Neural cell (in vitro differentiated cells): ENCODE measurements around the gene EPB41L2. TPM values are rescaled to one million over a fixed set of nuclear protein-coding genes. Genes with fewer than 3 reads are reported as not detected.

ENCODE experiments used
- H2AFZ ChIP-seq: fragments of 200-600, 300-800 bp; sonication (generic), shearing (Covaris generic); 2 replicates; pipeline ENCODE4 v1.6.0; 2014; ENCODE audit warnings: low read depth, mild to moderate bottlenecking, antibody characterized with exemption, low read length, moderate library complexity
- H3F3A ChIP-seq: fragments of 200-600 bp; shearing (Covaris generic); 2 replicates; pipeline ENCODE4 v1.6.1; 2016; ENCODE audit warnings: mild to moderate bottlenecking, moderate library complexity, mixed read lengths, antibody characterized with exemption, low read length; ENCODE audit not compliant: insufficient read depth, poor library complexity, severe bottlenecking
- H3K27ac ChIP-seq: fragments of 200-600, 300-800 bp; sonication (generic), shearing (Covaris generic); 2 replicates; pipeline ENCODE4 v1.5.1; 2014; ENCODE audit warnings: mild to moderate bottlenecking, low read length, moderate library complexity
- H3K27me3 ChIP-seq: fragments of 300-800, 200-600 bp; sonication (generic), shearing (Covaris generic); 2 replicates; pipeline ENCODE4 v1.6.0; 2014; ENCODE audit warnings: mild to moderate bottlenecking, low read depth, low read length, moderate library complexity; ENCODE audit not compliant: insufficient read depth
- H3K36me3 ChIP-seq: fragments of 300-800, 200-600 bp; sonication (generic), shearing (Covaris generic); 2 replicates; pipeline ENCODE4 v1.5.1; 2014; ENCODE audit warnings: mild to moderate bottlenecking, antibody characterized with exemption, low read length, moderate library complexity; ENCODE audit not compliant: insufficient read depth
- H3K4me2 ChIP-seq: fragments of 300-800, 200-600 bp; sonication (generic), shearing (Covaris generic); 2 replicates; pipeline ENCODE4 v1.6.0; 2014; ENCODE audit warnings: mild to moderate bottlenecking, low read length
- H3K4me3 ChIP-seq: fragments of 300-800, 200-600 bp; sonication (generic), shearing (Covaris generic); 2 replicates; pipeline ENCODE4 v1.5.1; 2014; ENCODE audit warnings: mild to moderate bottlenecking, low read length, moderate library complexity
- H3K79me2 ChIP-seq: fragments of 200-600 bp; shearing (Covaris generic); replicated peaks from 2 replicates; pipeline ENCODE4 v1.6.0; 2014; ENCODE audit warnings: mild to moderate bottlenecking, low read length, moderate library complexity; ENCODE audit not compliant: insufficient read depth
- H3K9ac ChIP-seq: fragments of 300-800, 200-600 bp; sonication (generic), shearing (Covaris generic); 2 replicates; pipeline ENCODE4 v1.6.1; 2016; ENCODE audit warnings: mild to moderate bottlenecking, low read length, mixed read lengths
- H3K9me2 ChIP-seq: fragments of 200-600 bp; shearing (Covaris generic); 2 replicates; pipeline ENCODE4 v1.6.1; 2016; ENCODE audit warnings: mild to moderate bottlenecking, low read length, mixed read lengths; ENCODE audit not compliant: insufficient read depth
- H3K9me3 ChIP-seq: fragments of 200-600, 300-800 bp; sonication (generic), shearing (Covaris generic); 2 replicates; pipeline ENCODE4 v1.6.1; 2016; ENCODE audit warnings: mild to moderate bottlenecking, mixed run types, low read length, moderate library complexity, mixed read lengths
- H4K20me1 ChIP-seq: fragments of 200-600 bp; shearing (Covaris generic); 2 replicates; pipeline ENCODE4 v1.6.1; 2016; ENCODE audit warnings: mild to moderate bottlenecking, mixed run types; ENCODE audit not compliant: insufficient read depth
- EP300 ChIP-seq: fragments of 450-650 bp; conservative IDR thresholded peaks from 2 replicates; pipeline ENCODE4 v1.6.1; 2014; ENCODE audit warnings: antibody characterized with exemption, mild to moderate bottlenecking, moderate library complexity; ENCODE audit not compliant: poor library complexity, severe bottlenecking
- EZH2 ChIP-seq: fragments of 200-600, 300-800 bp; shearing (Covaris generic), sonication (generic); IDR thresholded peaks from 2 replicates; pipeline ENCODE4 v1.6.1; 2014; ENCODE audit warnings: antibody characterized with exemption, low read length, borderline replicate concordance, mild to moderate bottlenecking; ENCODE audit not compliant: insufficient read depth, poor library complexity, severe bottlenecking
- MXI1 ChIP-seq: fragments of 450-650 bp; conservative IDR thresholded peaks from 2 replicates; pipeline ENCODE4 v1.6.1; 2014; ENCODE audit warnings: antibody characterized with exemption, mild to moderate bottlenecking; ENCODE audit not compliant: poor library complexity, severe bottlenecking
- POLR2AphosphoS5 ChIP-seq: IDR thresholded peaks from 2 replicates; pipeline ENCODE4 v1.6.1; 2012
- RAD21 ChIP-seq: fragments of 450-650 bp; conservative IDR thresholded peaks from 2 replicates; pipeline ENCODE4 v1.6.1; 2014; ENCODE audit warnings: antibody characterized with exemption, mild to moderate bottlenecking, moderate library complexity
- REST ChIP-seq: IDR thresholded peaks from 2 replicates; pipeline ENCODE4 v1.6.1; 2012; ENCODE audit warnings: borderline replicate concordance
- SMC3 ChIP-seq: fragments of 450-650 bp; conservative IDR thresholded peaks from 2 replicates; pipeline ENCODE4 v1.6.1; 2014; ENCODE audit warnings: antibody characterized with exemption, mild to moderate bottlenecking, moderate library complexity; ENCODE audit not compliant: poor library complexity
- TAF1 ChIP-seq: IDR thresholded peaks from 2 replicates; pipeline ENCODE4 v1.6.1; 2012; ENCODE audit warnings: low read depth
- polyA plus RNA-seq: library from polyadenylated mRNA; depleted of rRNA; stranded (reverse); fragments of >200 nt; gene quantifications from 2 replicates; pipeline ENCODE4 v1.2.3, GENCODE V29; 2014
- TF ChIP-seq, protein P1 (sequence below): fragments of 450-650 bp; IDR thresholded peaks from 2 replicates; pipeline ENCODE4 v1.5.1; 2014; ENCODE audit warnings: antibody characterized with exemption, mild to moderate bottlenecking, moderate library complexity; ENCODE audit not compliant: poor library complexity, severe bottlenecking

Gene EPB41L2
- polyA plus RNA-seq, 1 donor from 2014 or later, result 13.5 TPM

GRCh38 chr6:130889423-130889822 is 173.6 kb downstream of the EPB41L2 start:
- H2AFZ ChIP-seq, result no peak overlapping the region
- H4K20me1 ChIP-seq, result no peaks in the 10 kb centered on the region
- no peak overlapping the region for H3K4me3 ChIP-seq
- H3K4me2 ChIP-seq, result no peak overlapping the region
- TF ChIP-seq, protein P1, sequence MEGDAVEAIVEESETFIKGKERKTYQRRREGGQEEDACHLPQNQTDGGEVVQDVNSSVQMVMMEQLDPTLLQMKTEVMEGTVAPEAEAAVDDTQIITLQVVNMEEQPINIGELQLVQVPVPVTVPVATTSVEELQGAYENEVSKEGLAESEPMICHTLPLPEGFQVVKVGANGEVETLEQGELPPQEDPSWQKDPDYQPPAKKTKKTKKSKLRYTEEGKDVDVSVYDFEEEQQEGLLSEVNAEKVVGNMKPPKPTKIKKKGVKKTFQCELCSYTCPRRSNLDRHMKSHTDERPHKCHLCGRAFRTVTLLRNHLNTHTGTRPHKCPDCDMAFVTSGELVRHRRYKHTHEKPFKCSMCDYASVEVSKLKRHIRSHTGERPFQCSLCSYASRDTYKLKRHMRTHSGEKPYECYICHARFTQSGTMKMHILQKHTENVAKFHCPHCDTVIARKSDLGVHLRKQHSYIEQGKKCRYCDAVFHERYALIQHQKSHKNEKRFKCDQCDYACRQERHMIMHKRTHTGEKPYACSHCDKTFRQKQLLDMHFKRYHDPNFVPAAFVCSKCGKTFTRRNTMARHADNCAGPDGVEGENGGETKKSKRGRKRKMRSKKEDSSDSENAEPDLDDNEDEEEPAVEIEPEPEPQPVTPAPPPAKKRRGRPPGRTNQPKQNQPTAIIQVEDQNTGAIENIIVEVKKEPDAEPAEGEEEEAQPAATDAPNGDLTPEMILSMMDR, result no peak
- TF ChIP-seq RAD21, result no peak
- no peak for TF ChIP-seq SMC3
- no peak for TF ChIP-seq REST
- TF ChIP-seq EZH2, result no peak
- TF ChIP-seq EP300, result no peak
- TF ChIP-seq TAF1, result no peak
- H3K36me3 ChIP-seq, result no peaks in the 10 kb centered on the region
- no peaks in the 10 kb centered on the region for H3K9me3 ChIP-seq
- H3K9ac ChIP-seq, result no peak overlapping the region
- H3K9me2 ChIP-seq, result no peaks in the 10 kb centered on the region
- H3K27me3 ChIP-seq, result no peaks in the 10 kb centered on the region
- H3K27ac ChIP-seq, result no peak overlapping the region
- H3F3A ChIP-seq, result no peaks in the 10 kb centered on the region
- no peaks in the 10 kb centered on the region for H3K79me2 ChIP-seq

- Histone ChIP-seq H3K27ac (no peak overlapping the region), H3K79me2 (no peaks in the 10 kb centered on the region), H4K20me1 (no peaks in the 10 kb centered on the region), H3K27me3 (no peaks in the 10 kb centered on the region), H3K36me3 (no peaks in the 10 kb centered on the region), H3K4me2 (no peak overlapping the region), H3K9ac (no peak overlapping the region), H3K9me2 (no peaks in the 10 kb centered on the region), H3K4me3 (no peak overlapping the region), H3K9me3 (no peaks in the 10 kb centered on the region), H2AFZ (no peak overlapping the region), H3F3A (no peaks in the 10 kb centered on the region)
- no peak for TF ChIP-seq EZH2
- TF ChIP-seq MXI1, result no peak
- TF ChIP-seq, protein P1, result no peak
- no peak for TF ChIP-seq POLR2AphosphoS5
Observed at GRCh38 chr6:130888246-130888645, 174.8 kb downstream of the EPB41L2 start.
